SK-N-SH (cell line): ENCODE results near the gene RBP5. TPM values are rescaled to one million over a fixed set of nuclear protein-coding genes. Genes with fewer than 3 reads are reported as not detected.

ENCODE experiments used
- CTCF ChIA-PET: fragments of 300-600, 350-600 bp; formaldehyde crosslinking; extraction: SDS; loops from one replicate; lab custom pipeline; 2021; lab: Yijun Ruan, JAX
- POLR2A ChIA-PET: fragments of 350-600 bp; sonication (Branson Sonifier 250); formaldehyde crosslinking; extraction: SDS; loops from one replicate; lab custom pipeline; 2020; ENCODE audit warnings: antibody characterized with exemption, inconsistent platforms; lab: Yijun Ruan, JAX
- DNase-seq: peaks from one replicate; pipeline ENCODE4 v3.0.0; 2012
- H2AFZ ChIP-seq: fragments of 200-600 bp; sonication (generic); 2 replicates; pipeline ENCODE4 v1.8.1; 2016; ENCODE audit warnings: antibody characterized with exemption, mild to moderate bottlenecking, low read depth
- H3F3A ChIP-seq: fragments of 200-600 bp; sonication (generic); replicated peaks from 2 replicates; pipeline ENCODE3; 2016; ENCODE audit warnings: antibody characterized with exemption, mild to moderate bottlenecking; ENCODE audit not compliant: insufficient read depth
- H3K27ac ChIP-seq, 2 experiments: fragments of 200-500 bp in 1 of 2; fragments of 200-600 bp in 1 of 2; sonication (Bioruptor generic) in 1 of 2; sonication (generic), shearing (Covaris generic) in 1 of 2; 2 replicates each; pipeline versions ENCODE4 v1.5.1 to v1.6.1; 2014 to 2016; ENCODE audit warnings: low read depth in 2 of 2, inconsistent platforms in 1 of 2, low read length in 1 of 2, mild to moderate bottlenecking in 1 of 2, mixed read lengths in 1 of 2
- H3K27me3 ChIP-seq: fragments of 200-600 bp; sonication (generic), shearing (Covaris generic); 2 replicates; pipeline ENCODE4 v1.6.1; 2016; ENCODE audit warnings: mixed run types; ENCODE audit not compliant: insufficient read depth
- H3K36me3 ChIP-seq, 2 experiments: fragments of 200-500 bp in 1 of 2; fragments of 200-600 bp in 1 of 2; sonication (Bioruptor generic) in 1 of 2; sonication (generic) in 1 of 2; replicated peaks in 1 of 2; 2 replicates each; pipeline versions ENCODE3 to v1.5.1; 2014 to 2016; ENCODE audit warnings: low read length in 1 of 2, mild to moderate bottlenecking in 1 of 2; ENCODE audit not compliant: insufficient read depth in 2 of 2, control insufficient read depth in 1 of 2
- H3K4me1 ChIP-seq, 2 experiments: fragments of 200-500 bp in 1 of 2; fragments of 200-600 bp in 1 of 2; sonication (Bioruptor generic) in 1 of 2; sonication (generic), shearing (Covaris generic) in 1 of 2; 2 replicates each; pipeline versions ENCODE4 v1.5.1 to v1.6.1; 2014 to 2016; ENCODE audit warnings: low read depth in 1 of 2, low read length in 1 of 2, mixed run types in 1 of 2; ENCODE audit not compliant: insufficient read depth in 2 of 2, control insufficient read depth in 1 of 2
- H3K4me2 ChIP-seq: fragments of 200-600 bp; sonication (generic), shearing (Covaris generic); 2 replicates; pipeline ENCODE4 v1.6.1; 2017; ENCODE audit warnings: mixed run types
- H3K4me3 ChIP-seq, 2 experiments: fragments of 200-500 bp in 1 of 2; fragments of 200-600 bp in 1 of 2; sonication (Bioruptor generic) in 1 of 2; sonication (generic), shearing (Covaris generic) in 1 of 2; 2 replicates each; pipeline versions ENCODE4 v1.5.1 to v1.8.1; 2014 to 2016; ENCODE audit warnings: low read depth in 2 of 2, inconsistent platforms in 1 of 2, low read length in 1 of 2, mild to moderate bottlenecking in 1 of 2, mixed read lengths in 1 of 2, moderate library complexity in 1 of 2
- H3K79me2 ChIP-seq: fragments of 200-600 bp; sonication (generic); 2 replicates; pipeline ENCODE4 v1.8.1; 2017; ENCODE audit warnings: mild to moderate bottlenecking; ENCODE audit not compliant: insufficient read depth
- H3K9ac ChIP-seq: fragments of 200-600 bp; sonication (generic); 2 replicates; pipeline ENCODE4 v1.6.1; 2017; ENCODE audit warnings: mixed run types
- H3K9me2 ChIP-seq: fragments of 200-600 bp; sonication (generic); 2 replicates; pipeline ENCODE4 v1.6.1; 2017; ENCODE audit warnings: mixed run types
- H3K9me3 ChIP-seq: fragments of 200-600 bp; sonication (generic); 2 replicates; pipeline ENCODE4 v1.6.1; 2017; ENCODE audit warnings: mixed run types, mild to moderate bottlenecking, moderate library complexity
- H4K20me1 ChIP-seq: fragments of 200-600 bp; sonication (generic); 2 replicates; pipeline ENCODE4 v1.6.1; 2017; ENCODE audit warnings: mild to moderate bottlenecking, mixed run types; ENCODE audit not compliant: insufficient read depth
- CHD2 ChIP-seq: fragments of 150-350 bp; IDR thresholded peaks from 2 replicates; pipeline ENCODE4 v1.6.1; 2018; ENCODE audit warnings: low read length; ENCODE audit not compliant: partially characterized antibody
- CTCF ChIP-seq: fragments of 200-600 bp; sonication (generic); IDR thresholded peaks from 2 replicates; pipeline ENCODE4 v1.6.1; 2017; ENCODE audit warnings: antibody characterized with exemption, mild to moderate bottlenecking, moderate library complexity
- ELF1 ChIP-seq: IDR thresholded peaks from 2 replicates; pipeline ENCODE4 v1.4.0; 2012
- FOXJ3 ChIP-seq: sonication (generic); formaldehyde crosslinking; IDR thresholded peaks from 2 replicates; pipeline ENCODE4 v1.5.1; 2020; ENCODE audit warnings: mild to moderate bottlenecking, missing genetic modification reagents
- FOXM1 ChIP-seq: IDR thresholded peaks from 2 replicates; pipeline ENCODE4 v1.4.0; 2012; ENCODE audit warnings: low read depth, mild to moderate bottlenecking
- GABPA ChIP-seq: IDR thresholded peaks from 2 replicates; pipeline ENCODE4 v1.4.0; 2012; ENCODE audit warnings: low read depth, mild to moderate bottlenecking
- GATA2 ChIP-seq: sonication (generic); formaldehyde crosslinking; IDR thresholded peaks from 2 replicates; pipeline ENCODE4 v1.5.0; 2020; ENCODE audit warnings: mild to moderate bottlenecking, missing genetic modification reagents
- IRF3 ChIP-seq: fragments of 150-350 bp; IDR thresholded peaks from 2 replicates; pipeline ENCODE4 v1.6.1; 2016; ENCODE audit warnings: mild to moderate bottlenecking, low read depth, low read length
- MAX ChIP-seq: IDR thresholded peaks from 2 replicates; pipeline ENCODE4 v1.4.0; 2012; ENCODE audit warnings: low read depth
- RAD21 ChIP-seq: IDR thresholded peaks from 2 replicates; pipeline ENCODE4 v1.6.1; 2012; ENCODE audit warnings: mild to moderate bottlenecking, low read length
- RXRA ChIP-seq: IDR thresholded peaks from 2 replicates; pipeline ENCODE4 v1.4.0; 2012; ENCODE audit warnings: low read depth, mild to moderate bottlenecking, borderline replicate concordance
- SIN3A ChIP-seq: IDR thresholded peaks from 2 replicates; pipeline ENCODE4 v1.6.1; 2012; ENCODE audit warnings: low read depth, mild to moderate bottlenecking, low read length, moderate library complexity, borderline replicate concordance
- SMC3 ChIP-seq: IDR thresholded peaks from 2 replicates; pipeline ENCODE4 v1.6.1; 2012; ENCODE audit warnings: low read depth, low read length, improper control_type of control experiment
- TAF1 ChIP-seq: IDR thresholded peaks from 2 replicates; pipeline ENCODE4 v1.6.1; 2012; ENCODE audit warnings: low read depth, mild to moderate bottlenecking, low read length, moderate library complexity, borderline replicate concordance
- TCF12 ChIP-seq: IDR thresholded peaks from 2 replicates; pipeline ENCODE4 v1.4.0; 2012
- TEAD4 ChIP-seq: IDR thresholded peaks from 2 replicates; pipeline ENCODE4 v1.4.0; 2012; ENCODE audit warnings: mild to moderate bottlenecking, borderline replicate concordance; ENCODE audit not compliant: insufficient read depth
- USF1 ChIP-seq: IDR thresholded peaks from 2 replicates; pipeline ENCODE4 v1.4.0; 2012; ENCODE audit warnings: low read depth, borderline replicate concordance
- USF2 ChIP-seq: fragments of 150-350 bp; IDR thresholded peaks from 2 replicates; pipeline ENCODE4 v1.6.1; 2017; ENCODE audit warnings: antibody characterized with exemption, low read length, low read depth, borderline replicate concordance
- WGBS: methylation state at CpG from one replicate; pipeline ENCODE4 v1.1.6; 2017; ENCODE audit warnings: low lambda C conversion rate; 5-methylcytosine and 5-hydroxymethylcytosine counted together
- polyA plus RNA-seq, 3 experiments: library from polyadenylated mRNA; depleted of rRNA; stranded (reverse); fragments of >200 nt; gene quantifications; 2 replicates each; pipeline ENCODE4 v1.2.3, GENCODE V29; 2012

The RBP5 gene
- polyA plus RNA-seq, 1 of the 3 experiments (the other 2 are of a cell fraction), result 0.12 TPM

GRCh38 chr12:7092229-7092985 lies 36.3 kb downstream of the RBP5 start, which contains the start of gene C1R:
TSS of gene C1R (minus strand) at chr12:7092445. CDS start at chr12:7092388, 57 bp downstream.
- no peak within 1 kb of the TSS for H3K27ac ChIP-seq
- no peaks in the 10 kb centered on the region for H3K36me3 ChIP-seq
- ChIA-PET CTCF (interaction anchor here (0.6 to 2.5 kb wide), 16 partner anchors 10 to 220 kb away, joined by 3 to 19 read pairs (median 4); partner anchors contain the start of genes C1S and SPSB2), POLR2A (interaction anchor here (0.7 kb wide), 1 partner anchor 148 kb away, joined by 3 read pairs; the partner anchor contains the start of gene C12orf57)
- peak within 1 kb of the TSS; percentile 25 to 54; a peak in 3 of 4 replicates for H3K4me3 ChIP-seq
- H4K20me1 ChIP-seq, result no peaks in the 10 kb centered on the region
- 27% methylated on average over 16 of the region's 16 CpGs for WGBS
- H3K9me3 ChIP-seq, result no peaks in the 10 kb centered on the region
- H3K4me2 ChIP-seq, result peak within 1 kb of the TSS; percentile 71
- TF ChIP-seq TCF12 (no peak), GATA2 (CRISPR knock-in tag) (no peak), GABPA (no peak), FOXM1 (no peak), CHD2 (no peak), TEAD4 (no peak), MAX (no peak), ELF1 (no peak), FOXJ3 (CRISPR knock-in tag) (no peak), IRF3 (no peak), TAF1 (no peak), RXRA (no peak), RAD21 (peak; percentile 72), SIN3A (no peak), CTCF (peak; percentile 81), USF2 (no peak), SMC3 (peak; percentile 75), USF1 (no peak)
- no peaks in the 10 kb centered on the region for H3K79me2 ChIP-seq
- peaks cover 0 to 8% of the 10 kb centered on the region in 2 experiments; a peak in 1 of 4 replicates for H3K4me1 ChIP-seq
- DNase-seq, result peak; percentile 77
- H3K27me3 ChIP-seq, result no peaks in the 10 kb centered on the region
- peak within 1 kb of the TSS; percentile 33; the same call in 1 of the 2 replicates for H3K9ac ChIP-seq
- no peaks in the 10 kb centered on the region for H3K9me2 ChIP-seq
- peaks cover 6% of the 10 kb centered on the region for H3F3A ChIP-seq
- peak within 1 kb of the TSS; percentile 91; the same call in 1 of the 2 replicates for H2AFZ ChIP-seq
